Right lobe of liver (tissue), 4 donors: ENCODE measurements around the gene NCS1.

Source experiments
- POLR2A ChIP-seq: fragments of 450-650 bp; IDR thresholded peaks from one replicate; pipeline ENCODE4 v1.6.1; 2017; ENCODE audit warnings: antibody characterized with exemption, mild to moderate bottlenecking
- TF ChIP-seq, protein P1 (sequence below), 4 donors: fragments of 200-600 bp in 3 of 4; fragments of 450-650 bp in 1 of 4; IDR thresholded peaks; one replicate each; pipeline versions ENCODE4 v1.5.1 to v1.8.0; 2016 to 2022; ENCODE audit warnings: antibody characterized with exemption in 4 of 4, mild to moderate bottlenecking in 2 of 4
- donor health status: DM: no; HTN: no; CAD: no.
- donor health status: DM: no; HTN: no; CAD: no.
- donor health status: DM: no; HTN: yes; CAD: no.

- TF ChIP-seq POLR2A, result no peak
- TF ChIP-seq, protein P1, sequence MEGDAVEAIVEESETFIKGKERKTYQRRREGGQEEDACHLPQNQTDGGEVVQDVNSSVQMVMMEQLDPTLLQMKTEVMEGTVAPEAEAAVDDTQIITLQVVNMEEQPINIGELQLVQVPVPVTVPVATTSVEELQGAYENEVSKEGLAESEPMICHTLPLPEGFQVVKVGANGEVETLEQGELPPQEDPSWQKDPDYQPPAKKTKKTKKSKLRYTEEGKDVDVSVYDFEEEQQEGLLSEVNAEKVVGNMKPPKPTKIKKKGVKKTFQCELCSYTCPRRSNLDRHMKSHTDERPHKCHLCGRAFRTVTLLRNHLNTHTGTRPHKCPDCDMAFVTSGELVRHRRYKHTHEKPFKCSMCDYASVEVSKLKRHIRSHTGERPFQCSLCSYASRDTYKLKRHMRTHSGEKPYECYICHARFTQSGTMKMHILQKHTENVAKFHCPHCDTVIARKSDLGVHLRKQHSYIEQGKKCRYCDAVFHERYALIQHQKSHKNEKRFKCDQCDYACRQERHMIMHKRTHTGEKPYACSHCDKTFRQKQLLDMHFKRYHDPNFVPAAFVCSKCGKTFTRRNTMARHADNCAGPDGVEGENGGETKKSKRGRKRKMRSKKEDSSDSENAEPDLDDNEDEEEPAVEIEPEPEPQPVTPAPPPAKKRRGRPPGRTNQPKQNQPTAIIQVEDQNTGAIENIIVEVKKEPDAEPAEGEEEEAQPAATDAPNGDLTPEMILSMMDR (IDR thresholded peaks at IDR 0.05), result no peak
Observed at GRCh38 chr9:130233587-130233945, 61.4 kb downstream of the NCS1 start.
